Measurements from ENCODE around the gene MNX1.

The MNX1 gene

DNA sequence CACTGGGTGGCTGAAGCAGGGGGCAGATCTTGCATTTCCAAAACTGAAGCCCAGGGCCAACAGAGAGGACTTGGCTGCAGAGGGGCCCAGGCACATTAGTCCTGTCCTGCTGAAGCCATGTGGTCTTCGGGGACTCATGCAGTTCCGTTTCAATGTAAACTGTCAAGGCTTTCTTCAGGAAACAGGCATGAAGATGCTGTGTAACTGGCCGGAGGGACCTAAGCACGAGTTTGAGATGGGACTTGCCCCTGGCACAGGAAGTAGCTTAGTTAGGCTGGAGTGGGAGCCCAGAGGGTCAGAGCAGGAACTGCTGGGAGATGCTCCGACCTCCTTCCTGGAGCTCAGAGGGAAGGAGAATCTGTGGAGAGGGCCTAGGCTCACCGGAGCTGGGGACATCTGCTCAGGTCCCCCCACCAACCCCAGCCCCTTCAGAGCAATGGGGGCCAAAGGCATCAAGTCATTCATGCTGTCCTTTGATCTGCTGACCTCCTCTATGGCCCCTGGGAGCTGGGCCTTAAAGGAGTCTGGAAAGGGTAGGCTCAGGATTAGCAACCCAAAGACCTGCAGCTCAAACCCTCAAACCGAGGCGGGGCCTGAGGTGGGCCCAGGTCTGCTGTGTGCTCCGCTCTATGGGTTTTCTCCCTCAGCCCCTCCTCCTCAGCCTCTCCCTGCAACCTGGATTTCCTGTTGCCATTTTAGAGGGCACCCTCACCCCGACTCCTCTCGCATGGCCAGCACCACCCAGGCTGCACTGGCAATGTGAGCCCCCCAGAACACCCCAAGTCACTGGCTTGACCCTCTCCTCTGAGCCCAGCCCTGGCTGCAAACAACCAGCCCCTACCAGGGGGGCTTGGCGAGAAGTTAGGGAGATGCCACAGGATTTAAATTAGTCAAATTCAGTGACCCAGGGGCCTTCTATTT, 4.4 kb upstream of the MNX1 start:
- no peak for DNase-seq (ENCODE audit: low read depth)

DNA sequence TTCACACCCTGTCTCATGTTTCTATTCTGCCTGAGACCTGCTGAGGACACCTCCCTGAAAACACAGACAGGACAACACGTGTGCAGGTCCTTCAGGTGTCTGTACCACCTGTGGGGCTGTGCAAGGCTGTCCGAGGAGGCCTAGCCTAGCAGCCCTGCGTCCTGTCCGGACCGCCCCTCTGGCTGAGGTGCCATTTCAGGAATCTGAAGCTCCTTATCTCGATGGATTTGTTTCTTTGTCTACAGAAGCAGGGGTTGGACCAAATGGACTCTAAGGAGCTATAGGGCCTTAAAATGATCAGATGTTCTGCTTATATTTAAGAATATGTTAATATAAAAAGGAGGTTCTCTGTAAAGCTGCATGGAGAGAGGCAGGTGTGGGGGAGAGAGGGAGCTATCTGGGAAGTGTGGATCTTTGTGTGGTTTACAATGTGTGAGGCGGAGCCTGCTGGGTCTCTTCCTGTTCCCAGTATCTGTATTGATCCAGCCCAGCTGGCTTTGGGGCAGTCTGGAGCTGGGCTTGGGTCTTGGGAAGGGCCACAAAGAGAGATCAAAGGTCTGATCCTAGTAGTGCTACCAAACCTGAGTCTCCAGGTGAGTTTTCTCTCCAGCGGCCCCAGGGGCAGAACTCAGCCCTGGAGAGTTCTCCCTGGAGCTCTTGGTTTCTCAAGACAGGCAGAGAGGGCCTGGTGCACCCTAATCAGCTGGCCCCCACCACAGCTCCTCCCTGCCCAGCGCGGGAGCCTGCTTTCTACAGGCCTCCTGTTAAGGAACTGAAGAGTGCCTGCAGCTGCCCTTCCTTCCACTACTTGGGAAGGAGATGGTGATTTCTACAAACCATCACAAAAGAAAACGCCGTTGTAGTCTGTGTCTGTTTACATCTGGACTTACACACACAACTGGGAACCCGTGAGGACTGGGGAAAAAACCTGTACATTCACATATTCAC, 3.4 kb upstream of the MNX1 start:
- DNase-seq (ENCODE audit: low read depth) = no peak

DNA sequence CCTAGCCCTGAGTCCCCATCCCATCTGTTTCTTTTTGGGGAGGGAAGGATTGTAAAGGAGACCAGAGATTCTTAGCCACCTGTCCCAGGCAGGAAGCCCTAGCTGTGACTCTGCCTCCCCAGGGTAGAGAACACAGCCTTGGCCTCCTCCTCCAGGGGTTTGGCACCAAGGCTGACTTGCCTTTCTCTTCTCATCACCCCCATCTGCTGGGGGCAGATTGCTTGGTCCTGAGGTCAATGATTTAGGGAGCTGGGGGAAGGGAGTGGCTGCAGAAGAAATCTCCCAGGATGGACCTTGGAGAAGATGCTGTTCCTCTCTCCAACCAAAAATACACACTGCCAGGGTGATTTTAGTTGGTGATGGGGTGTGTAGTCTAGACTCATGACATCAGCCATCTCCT, 2.6 kb upstream of the MNX1 start:
- no peak for DNase-seq (ENCODE audit: low read depth)

DNA sequence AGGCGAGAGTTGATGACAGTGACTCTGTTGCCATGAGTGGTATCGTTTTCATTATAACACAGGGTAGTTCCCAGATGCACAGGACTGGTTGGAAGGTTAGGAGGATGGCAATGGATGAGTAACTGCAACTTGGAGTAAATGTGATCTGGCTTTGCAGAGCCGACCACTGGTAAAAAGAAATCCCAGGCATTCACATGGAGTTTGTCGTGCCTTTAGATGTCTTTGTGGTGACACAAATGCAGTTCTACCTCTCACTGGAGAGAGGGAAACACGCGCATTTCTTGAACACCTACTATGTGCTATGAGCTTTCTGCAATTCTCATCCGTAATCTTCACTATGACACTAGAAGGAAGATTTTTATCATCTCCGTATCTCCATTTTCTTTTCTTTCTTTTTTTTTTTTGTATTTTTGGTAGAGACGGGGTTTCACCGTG, 1.7 kb upstream of the MNX1 start:
- DNase-seq (ENCODE audit: low read depth) = no peak

DNA sequence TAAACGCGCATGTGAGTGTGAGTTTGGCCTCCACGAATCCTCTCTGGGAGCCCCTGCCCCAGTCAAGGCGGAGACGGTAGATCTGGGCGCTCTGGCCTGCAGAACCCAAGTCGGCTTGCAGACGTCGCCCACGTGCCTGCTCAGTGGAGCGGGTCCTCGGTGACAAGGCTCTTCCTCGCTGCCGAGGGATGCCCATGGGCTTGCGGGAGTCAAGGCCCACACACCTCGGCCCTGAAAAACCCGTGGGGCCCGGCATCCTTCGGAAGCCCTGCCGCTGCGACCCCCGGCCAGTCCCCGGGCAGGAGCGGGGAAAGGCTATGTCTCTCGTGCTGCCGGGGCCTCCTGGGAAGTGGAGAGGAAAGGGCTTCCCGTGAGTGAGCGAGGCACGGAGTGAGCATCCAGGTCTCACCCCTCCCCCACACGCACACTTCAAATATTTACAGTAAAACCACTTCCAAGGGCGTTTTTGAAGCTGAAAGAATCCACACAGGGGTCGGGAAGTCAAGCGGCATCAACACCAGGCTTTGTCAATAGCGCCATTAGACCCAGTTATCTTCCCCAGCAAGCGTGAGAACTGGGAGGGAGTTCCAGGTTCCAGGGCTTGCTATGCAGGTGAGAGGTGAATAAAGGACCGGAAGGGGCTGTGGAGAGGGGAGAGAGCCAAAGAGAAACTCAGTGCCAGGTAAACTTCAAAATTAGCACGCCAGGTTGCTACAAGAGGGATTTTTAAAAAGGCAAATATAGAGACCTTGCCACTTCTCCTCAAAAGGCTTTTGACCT, 1.1 kb upstream of the MNX1 start:
- DNase-seq (ENCODE audit: low read depth) = no peak

DNA sequence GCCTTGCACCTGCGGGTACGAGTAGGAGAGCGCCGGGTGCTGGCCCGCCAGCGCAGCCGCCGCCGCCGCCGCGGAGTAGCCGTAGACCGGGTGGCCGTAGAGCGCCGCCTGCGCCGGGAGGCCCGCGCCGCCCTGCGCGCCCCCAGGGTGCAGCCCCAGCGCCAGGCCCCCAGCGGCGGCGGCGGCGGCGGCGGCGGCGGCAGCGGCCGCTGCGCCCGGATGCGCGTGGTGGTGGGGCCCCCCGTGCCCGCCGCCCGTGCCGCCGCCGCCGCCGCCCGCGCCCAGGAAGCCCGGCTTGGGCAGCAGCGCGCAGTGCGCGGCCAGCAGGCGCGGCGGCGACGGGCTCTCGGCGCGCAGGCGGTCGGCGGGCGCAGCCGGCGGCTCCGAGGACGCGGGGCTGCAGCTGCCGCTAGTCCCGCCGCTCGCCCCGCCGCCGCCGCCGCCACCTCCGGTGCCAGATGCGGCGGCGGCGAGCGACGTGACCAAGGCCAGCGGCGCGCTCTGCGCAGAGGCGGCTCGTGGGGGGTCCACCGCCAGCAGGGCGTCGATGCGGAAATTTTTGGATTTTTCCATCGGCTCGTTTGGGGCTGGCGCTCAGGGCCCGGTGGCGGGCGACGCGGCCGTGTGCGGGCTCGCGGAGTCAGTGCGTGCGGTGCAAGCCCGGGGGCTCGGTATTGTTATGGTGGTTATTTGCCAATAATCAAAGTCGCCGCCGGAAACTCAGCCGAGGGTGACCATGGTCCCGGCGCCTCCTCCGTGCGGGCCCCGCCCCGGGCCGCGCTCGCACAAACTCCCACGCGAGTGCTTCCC, 480 bp downstream of the MNX1 start:
- DNase-seq (ENCODE audit: low read depth) = no peak

DNA sequence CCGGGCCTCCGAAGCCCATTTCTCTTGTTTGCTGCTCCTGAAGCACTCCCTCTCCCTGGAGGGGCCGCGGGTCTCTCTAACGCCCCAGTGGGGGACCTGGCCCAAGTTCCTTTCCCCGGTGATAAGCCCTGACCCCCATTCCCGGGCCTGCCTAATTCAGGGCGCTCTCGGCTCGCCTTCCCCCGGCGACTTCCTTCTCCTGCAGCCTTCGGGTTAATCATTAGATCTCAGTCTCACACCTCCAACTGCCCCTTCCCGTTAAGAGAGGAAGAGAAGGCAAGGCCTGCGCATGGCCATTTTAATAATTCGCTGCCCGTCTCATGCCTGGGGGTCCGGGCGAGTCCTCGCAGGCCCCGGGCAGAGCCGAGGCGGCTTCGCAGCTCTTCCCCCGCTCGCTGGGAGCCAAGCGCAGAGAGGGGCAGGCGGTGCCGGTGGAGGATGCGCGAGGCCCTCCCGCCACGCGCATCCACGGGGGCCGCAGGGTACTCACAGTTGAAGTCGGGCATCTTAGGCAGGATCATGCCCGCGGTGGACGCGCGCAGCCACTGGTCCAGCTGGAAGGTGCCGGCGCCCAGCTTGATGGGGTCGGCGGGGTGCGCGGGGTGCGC, 1.2 kb downstream of the MNX1 start:
- DNase-seq (ENCODE audit: low read depth) = no peak

DNA sequence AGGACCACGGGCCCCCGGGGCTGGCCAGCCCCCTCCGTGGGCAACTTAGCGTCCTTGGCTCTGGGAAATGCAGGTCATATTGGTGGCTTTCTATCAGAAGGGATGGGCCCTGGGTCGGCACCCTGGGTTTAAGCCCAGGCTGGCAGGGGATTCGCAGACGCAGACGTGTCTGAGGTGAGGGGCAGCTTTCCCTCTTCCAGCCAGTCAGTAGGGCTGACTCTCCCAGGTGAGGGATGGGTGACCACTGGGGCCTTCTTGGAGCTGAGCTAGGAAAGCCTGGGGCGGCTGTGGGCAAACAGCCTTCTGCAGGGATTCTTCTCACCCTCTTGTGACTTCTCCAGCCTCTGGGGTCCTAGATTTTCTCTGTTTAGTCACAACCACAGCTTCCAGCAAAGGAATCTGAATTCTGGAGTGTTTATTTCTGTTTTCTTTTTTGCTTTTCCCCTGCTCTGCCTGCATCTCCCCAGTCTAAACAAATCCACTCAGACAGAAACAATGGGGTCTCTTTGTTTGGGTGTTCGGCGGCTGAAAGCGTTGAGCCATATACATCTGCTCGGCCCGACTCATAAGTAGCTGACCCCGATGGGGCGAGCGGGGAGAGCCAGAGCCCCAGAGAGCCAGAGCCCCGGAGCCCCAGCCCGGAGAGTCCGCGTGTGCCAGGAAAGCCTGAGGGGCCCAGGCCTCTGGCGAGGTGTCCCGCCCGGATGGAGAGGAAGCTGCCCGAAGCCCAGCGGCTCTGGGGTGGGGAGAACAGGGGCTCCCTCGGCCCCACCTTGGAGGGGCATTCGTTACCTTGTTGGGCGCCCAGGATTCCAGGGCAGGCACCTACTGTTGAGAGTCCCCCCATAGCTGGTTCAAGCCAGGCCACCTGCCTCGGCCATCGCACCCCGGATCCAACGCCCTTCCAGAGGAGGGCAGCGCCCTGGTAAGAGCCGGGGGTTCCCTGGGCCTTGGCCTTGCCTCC, 2.0 kb downstream of the MNX1 start:
- no peak for DNase-seq (ENCODE audit: low read depth)

DNA sequence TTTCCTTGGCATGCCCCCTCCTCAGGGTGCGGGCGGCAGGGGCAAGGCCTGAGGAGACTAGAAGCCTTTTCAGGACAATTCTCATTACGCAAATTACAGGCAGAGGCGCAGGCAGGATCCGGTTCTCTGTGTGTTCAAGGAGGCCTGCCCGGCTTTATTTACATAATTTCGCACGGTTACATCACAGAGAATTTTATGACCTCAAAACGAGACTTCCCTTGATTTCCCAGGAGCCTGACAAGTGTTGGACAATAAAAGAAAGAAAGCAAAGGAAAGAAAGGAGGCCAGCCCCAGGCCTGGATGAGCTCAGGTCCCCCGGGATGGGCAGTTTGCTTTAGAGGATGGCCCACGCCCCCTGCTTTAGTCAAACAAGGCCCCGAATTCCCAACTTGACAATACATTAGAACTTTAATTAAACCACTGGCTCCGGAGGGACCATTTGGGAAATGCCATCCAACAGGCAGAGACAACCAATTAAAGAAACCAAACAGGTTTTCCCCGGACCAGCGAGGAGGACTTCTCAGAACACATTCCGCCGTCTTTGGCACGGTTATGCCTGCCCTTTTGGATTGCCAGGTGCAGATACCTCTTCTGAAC, 2.9 kb downstream of the MNX1 start:
- no peak for DNase-seq (ENCODE audit: low read depth)

DNA sequence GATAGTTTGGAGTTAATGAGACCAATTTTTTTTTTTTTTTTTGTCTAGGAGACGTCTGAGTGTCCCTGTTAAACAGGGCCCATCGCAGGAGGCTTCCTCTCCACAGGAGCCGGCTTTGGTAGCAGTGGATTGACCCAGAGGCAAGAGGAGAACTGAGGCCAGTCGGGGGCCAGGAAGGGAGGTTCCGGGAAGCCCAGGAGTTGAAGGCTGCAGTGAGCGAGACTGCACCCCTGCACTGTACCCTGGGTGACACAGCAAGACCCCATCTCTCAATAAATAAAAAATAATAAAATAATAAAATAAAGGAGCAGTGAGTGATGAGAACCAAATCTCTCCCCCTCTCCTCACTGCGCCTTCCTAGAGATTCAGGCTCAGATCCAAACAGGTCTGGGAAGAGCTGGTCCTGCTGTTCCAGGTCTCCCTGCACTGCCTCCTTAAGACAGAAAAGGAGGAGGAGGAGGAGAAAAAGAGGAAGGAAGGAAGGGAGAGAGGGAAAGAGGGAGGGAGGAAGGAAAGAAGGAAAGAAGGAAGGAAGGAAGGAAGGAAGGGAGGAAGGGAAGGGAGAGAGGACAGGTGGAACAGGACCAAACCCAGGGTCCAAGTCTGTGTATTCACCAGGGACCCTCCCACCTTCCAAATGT, 3.5 kb downstream of the MNX1 start:
- no peak for DNase-seq (ENCODE audit: low read depth)

DNA sequence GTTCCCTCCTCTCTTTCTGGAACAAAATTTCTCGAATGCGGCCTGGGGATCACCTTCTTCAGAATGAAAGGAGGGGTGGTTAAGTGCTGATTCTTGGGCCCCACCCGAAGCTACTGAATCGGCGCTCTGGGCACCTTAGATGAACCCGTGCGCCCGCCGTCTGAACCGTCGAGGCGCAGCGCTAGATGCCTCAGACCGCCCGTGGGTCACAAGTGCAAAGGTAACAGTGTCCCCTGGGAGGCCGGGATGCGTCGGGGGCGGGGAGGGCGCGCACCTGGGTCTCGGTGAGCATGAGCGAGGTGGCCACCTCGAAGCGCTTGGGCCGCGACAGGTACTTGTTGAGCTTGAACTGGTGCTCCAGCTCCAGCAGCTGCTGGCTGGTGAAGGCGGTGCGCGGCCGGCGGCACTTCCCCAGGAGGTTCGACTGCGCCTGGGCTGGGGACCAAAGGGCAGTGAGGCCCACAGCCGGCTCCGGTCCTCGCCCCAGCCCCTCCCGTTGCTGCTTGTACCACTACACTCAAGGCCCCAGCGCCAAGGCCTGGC, 4.2 kb downstream of the MNX1 start:
- no peak for DNase-seq (ENCODE audit: low read depth)

DNA sequence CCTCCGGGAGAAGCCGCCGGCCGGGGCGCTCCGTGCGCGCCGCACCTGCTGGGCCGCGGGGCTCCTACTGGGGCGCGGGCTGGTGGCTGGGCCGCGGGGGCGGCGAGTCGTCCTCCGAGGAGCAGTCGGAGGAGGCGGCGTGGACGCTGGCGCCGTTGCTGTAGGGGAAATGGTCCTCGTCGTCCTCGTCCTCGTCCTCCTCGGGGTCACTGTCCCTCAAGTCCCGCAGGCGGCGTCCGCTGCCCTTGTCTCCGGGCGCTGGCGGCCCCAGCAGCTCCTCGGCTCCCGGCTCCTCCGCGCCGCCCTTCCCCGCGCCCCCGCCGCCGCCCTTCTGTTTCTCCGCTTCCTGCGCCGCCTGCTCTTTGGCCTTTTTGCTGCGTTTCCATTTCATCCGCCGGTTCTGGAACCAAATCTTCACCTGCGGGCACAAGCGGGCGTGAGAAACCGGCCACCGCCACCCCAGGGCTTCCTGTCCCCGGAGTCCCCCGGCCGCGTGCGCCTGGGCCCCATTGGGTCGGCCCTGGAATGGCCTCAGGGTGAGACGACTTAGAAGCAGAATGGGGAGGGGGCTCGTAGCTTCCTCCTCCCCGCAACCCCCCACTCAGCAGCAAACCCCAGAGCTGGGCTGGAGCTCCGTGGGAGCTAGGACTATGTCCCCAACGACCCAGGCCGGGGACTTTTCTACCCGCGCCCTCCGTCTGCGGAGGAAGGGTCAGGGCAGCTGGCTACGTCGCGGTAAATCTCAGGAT, 4.8 kb downstream of the MNX1 start:
- DNase-seq (ENCODE audit: low read depth) = no peak

DNA sequence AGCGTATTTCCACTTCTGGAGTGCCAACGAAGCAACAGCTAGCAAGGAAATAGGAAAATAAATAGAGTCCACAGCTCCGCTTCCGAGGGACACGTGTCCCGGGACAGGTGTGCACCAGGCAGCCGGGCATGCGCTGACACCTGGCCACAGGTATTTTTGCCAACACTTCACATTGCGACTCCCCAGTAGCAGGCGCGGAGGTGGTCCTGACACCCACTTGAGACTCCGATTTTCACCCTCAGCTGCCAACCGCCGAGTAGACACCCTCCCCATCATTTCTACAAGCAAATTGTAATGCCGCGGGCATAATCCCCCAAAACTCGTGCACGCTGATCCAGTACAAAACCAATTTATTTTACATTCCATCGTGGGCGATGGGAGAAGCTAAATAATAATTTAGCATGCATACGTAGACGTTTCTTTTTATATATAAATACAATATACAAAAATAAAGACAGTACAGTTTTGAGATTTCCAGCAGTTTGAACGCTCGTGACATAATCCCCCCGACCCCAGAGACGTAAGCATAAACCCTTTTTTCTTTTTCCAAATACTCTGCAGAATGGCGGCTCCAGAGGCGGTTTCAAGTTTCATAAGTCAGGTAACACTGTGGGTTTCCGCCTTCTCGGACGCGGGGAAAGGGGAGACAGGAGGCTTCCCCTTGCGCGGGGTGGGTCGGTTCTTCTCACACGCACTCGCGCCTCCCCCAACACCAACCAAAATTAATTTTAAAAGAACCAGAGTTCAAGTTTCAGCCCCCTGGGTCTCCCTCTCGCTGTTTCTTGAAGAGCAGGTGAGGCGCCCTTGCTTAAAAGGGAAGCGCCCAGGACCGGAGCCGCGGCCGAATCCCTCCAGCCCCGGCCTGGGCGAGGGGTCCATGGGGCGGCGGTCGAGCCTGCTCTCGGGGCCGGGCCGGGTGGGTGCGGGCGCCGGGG, 5.7 kb downstream of the MNX1 start:
- no peak for DNase-seq (ENCODE audit: low read depth)

DNA sequence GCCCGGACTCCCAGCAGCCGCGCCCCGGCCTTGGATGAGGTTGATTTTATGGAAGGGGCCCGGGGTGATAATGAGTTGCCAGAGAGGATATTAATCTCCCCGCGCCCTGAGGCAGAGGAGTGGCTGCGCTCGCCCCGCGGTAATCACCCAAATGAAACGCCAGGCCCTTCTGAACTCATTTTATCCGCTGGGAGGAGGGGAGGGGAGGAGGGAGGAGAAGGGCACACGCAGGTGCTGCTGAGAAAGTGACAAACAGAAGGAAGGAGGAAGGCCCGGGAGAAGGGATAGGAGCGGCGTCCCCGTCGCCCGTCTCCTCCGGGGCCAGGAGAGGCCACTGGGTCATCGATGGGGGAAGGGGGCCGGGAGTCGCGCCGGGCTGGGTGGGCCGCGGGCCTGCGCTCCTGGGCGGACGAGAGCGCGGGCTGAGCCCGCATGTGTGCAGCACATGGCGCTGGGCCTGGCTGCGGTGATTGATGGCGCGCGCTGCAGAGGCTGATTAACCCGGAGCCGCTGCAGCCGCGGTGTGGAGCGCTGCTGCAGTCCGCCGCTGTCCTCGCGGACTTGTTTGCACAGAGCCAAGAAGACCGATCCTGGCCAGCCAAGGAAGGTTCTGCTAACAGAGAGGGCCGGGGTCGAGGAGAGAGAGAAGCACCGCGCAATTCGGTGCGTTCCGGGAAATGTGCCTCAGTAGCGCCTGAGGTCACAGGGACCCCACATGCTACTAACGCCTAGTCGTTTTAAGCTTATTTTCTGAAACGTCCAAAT, 6.5 kb downstream of the MNX1 start:
- no peak for DNase-seq (ENCODE audit: low read depth)

DNA sequence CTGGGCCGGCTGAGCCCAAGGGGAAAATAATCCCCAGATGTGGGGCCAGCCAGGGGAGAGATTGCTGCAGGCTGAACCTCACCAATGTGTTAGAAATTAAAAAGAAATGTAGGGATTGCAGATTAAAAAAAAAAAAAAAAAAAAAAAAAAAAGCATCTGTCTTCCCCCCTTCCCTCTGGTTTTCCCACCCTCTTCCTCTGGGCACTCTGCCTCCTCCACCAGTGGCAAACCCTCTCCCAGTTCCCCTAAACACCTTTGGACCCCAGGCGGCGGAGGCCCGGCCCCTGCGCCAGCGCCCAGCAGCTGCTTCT, 7.1 kb downstream of the MNX1 start:
- DNase-seq (ENCODE audit: low read depth) = no peak

DNA sequence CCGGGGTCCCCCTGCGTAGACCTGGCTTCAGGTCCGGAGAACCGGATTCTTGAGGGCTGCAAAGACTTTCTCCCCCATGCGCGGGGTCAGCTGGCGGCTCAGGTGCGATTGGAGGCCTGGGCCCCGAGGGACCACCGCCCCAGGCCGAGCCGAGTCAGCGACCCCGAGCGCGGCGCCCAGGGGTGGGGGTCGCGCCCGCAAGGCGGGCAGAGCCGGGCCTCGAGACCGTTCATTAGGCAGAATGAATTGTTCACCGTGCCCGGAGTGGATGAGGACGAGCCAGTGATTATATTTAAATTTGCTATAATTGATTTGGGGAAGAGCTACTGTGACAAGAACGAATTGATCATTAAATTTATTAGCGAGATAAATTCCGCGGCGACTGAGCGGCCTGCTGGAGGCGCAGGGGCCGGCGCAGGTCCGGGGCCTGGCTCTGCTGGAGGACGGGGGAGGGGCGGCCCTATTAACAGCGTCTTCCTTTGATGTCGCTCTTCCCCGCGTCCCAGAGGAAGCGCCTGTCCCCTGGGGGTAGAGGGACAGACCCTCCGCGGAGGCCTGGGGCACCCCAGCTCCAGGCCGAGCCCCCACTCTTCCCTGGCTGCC, 7.5 kb downstream of the MNX1 start:
- DNase-seq (ENCODE audit: low read depth) = no peak
